ENCODE measurements around the gene GNLY.

GNLY gene

GRCh38 chr2:85746321-85747004, 52.3 kb downstream of the GNLY start:
- no peak for DNase-seq (ENCODE audit: low read depth)
- TF ChIP-seq CTCF (IDR thresholded peaks at IDR 0.05; ENCODE audit: control insufficient read depth, insufficient read depth, low read depth, low read length, missing control alignments) = no peak
- H3K4me3 ChIP-seq (ENCODE audit: control insufficient read depth, low read depth, low read length) = no peak overlapping the region

GRCh38 chr2:85747441-85747840, 53.3 kb downstream of the GNLY start:
- no peak overlapping the region for H3K4me3 ChIP-seq (ENCODE audit: control insufficient read depth, low read depth, low read length)
- no peak for DNase-seq (ENCODE audit: low read depth)
- no peak for TF ChIP-seq CTCF (IDR thresholded peaks at IDR 0.05; ENCODE audit: control insufficient read depth, insufficient read depth, low read depth, low read length, missing control alignments)

- DNase-seq (ENCODE audit: low read depth) = no peak
Measured at GRCh38 chr2:85748039-85748734, 54.0 kb downstream of the GNLY start.

More at GRCh38 chr2:85748039-85748734, 54.0 kb downstream of the GNLY start:
- no peak for TF ChIP-seq CTCF (IDR thresholded peaks at IDR 0.05; ENCODE audit: control insufficient read depth, insufficient read depth, low read depth, low read length, missing control alignments)
- H3K4me3 ChIP-seq (ENCODE audit: control insufficient read depth, low read depth, low read length) = no peak overlapping the region

Measured in AG09309 (cell line).